Left ventricle myocardium inferior (tissue), 1 donor: Measurements from ENCODE around the gene PLEKHM2. TPM values are rescaled to one million over a fixed set of nuclear protein-coding genes. Genes with fewer than 3 reads are reported as not detected.

Source experiments
- DNase-seq: peaks from one replicate; pipeline ENCODE4 v3.0.0-alpha.2; 2020
- H3K27ac ChIP-seq: fragments of 200-600 bp; replicated peaks from 2 replicates; pipeline ENCODE4 v1.8.0; 2021
- H3K27me3 ChIP-seq: fragments of 200-600 bp; 2 replicates; pipeline ENCODE4 v1.8.0; 2021; ENCODE audit warnings: low read depth
- H3K36me3 ChIP-seq: fragments of 200-600 bp; 2 replicates; pipeline ENCODE4 v1.8.0; 2021
- H3K4me1 ChIP-seq: fragments of 200-600 bp; 2 replicates; pipeline ENCODE4 v1.8.0; 2021
- H3K4me3 ChIP-seq: fragments of 200-600 bp; 2 replicates; pipeline ENCODE4 v1.8.0; 2021; ENCODE audit warnings: mild to moderate bottlenecking, moderate library complexity
- H3K9me3 ChIP-seq: fragments of 200-600 bp; replicated peaks from 2 replicates; pipeline ENCODE4 v1.8.0; 2021
- intact Hi-C: fragments of 100-400 bp; cut with micrococcal nuclease; formaldehyde crosslinking; loops from one replicate; pipeline ENCODE4 v1.11.0; 2022
- total RNA-seq: library from RNA; stranded (reverse); fragmentation: NEBNext Ultra II Directional; extraction: Animal tissue kit (Norgen Biotek cat#: 25700); gene quantifications from one replicate; pipeline ENCODE4 v1.2.1, GENCODE V29; 2021
- TF ChIP-seq, protein P1 (sequence below): fragments of 200-600 bp; IDR thresholded peaks from 2 replicates; pipeline ENCODE4 v1.8.0; 2021; ENCODE audit warnings: antibody characterized with exemption, mild to moderate bottlenecking, borderline replicate concordance
- donor health status: DM: no; HTN: yes; CAD: no; lungs with severe emphysema.

PLEKHM2 gene
- total RNA-seq, 1 donor from 2014 or later, result 90.3 TPM

DNA sequence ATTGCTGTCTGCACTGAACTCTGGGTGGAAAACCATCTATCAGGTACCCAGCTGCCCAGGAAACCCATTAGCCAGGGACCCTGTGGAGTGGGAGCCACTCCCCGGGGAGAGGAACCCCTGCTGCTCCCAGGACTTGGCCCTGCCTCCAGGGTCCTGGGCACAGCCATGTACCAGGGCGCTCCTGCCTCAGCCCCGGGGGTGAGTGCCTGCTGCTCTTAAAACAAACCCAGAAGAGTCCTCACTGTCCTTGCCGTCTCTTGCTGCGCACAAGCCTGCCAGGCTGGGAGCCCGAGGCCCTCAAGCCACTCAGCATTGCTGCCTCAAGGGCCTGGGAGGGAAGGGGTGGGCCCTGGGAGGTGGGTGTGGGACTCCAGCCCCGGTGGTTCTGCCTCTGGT, 48.6 kb downstream of the PLEKHM2 start:
- H3K36me3 ChIP-seq, result peaks cover 73% of the 10 kb centered on the region
- no peaks in the 10 kb centered on the region for H3K27me3 ChIP-seq
- H3K27ac ChIP-seq, result no peak overlapping the region
- H3K4me1 ChIP-seq, result peaks cover 50% of the 10 kb centered on the region
- no peak overlapping the region for H3K4me3 ChIP-seq
- TF ChIP-seq, protein P1, sequence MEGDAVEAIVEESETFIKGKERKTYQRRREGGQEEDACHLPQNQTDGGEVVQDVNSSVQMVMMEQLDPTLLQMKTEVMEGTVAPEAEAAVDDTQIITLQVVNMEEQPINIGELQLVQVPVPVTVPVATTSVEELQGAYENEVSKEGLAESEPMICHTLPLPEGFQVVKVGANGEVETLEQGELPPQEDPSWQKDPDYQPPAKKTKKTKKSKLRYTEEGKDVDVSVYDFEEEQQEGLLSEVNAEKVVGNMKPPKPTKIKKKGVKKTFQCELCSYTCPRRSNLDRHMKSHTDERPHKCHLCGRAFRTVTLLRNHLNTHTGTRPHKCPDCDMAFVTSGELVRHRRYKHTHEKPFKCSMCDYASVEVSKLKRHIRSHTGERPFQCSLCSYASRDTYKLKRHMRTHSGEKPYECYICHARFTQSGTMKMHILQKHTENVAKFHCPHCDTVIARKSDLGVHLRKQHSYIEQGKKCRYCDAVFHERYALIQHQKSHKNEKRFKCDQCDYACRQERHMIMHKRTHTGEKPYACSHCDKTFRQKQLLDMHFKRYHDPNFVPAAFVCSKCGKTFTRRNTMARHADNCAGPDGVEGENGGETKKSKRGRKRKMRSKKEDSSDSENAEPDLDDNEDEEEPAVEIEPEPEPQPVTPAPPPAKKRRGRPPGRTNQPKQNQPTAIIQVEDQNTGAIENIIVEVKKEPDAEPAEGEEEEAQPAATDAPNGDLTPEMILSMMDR, result no peak
- intact Hi-C loops, result no loop called here
- no peak for DNase-seq
- no peaks in the 10 kb centered on the region for H3K9me3 ChIP-seq

DNA sequence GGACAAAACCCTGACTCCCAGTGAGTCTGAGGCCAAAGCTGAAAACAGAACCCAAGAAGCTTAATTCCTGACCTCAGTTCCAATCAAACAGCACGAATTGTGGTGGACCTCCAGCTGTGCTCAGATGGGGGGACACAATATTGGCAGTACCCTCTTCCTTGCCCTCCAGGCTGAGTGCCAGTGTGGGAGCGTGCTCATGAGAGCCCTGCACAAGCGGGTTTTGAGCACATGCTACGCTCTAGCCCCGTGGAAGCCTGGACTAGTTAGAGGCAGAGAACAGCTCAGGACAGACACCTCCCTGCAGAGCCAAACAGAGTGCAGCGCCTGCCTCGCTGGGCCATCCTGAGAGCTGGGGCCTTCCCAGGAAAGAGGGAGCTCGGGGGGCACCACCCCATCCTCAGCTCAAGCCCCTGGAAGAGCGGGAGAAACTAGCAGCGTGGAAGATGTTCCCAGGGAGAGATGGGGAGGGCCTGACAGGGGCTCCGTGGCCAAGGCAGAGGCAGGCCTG, 49.2 kb downstream of the PLEKHM2 start:
- Histone ChIP-seq H3K27me3 (no peaks in the 10 kb centered on the region), H3K36me3 (peaks cover 67% of the 10 kb centered on the region), H3K9me3 (no peaks in the 10 kb centered on the region), H3K27ac (no peak overlapping the region), H3K4me3 (no peak overlapping the region), H3K4me1 (peaks cover 50% of the 10 kb centered on the region)
- intact Hi-C loops, result no loop called here
- TF ChIP-seq, protein P1, result no peak
- no peak for DNase-seq

DNA sequence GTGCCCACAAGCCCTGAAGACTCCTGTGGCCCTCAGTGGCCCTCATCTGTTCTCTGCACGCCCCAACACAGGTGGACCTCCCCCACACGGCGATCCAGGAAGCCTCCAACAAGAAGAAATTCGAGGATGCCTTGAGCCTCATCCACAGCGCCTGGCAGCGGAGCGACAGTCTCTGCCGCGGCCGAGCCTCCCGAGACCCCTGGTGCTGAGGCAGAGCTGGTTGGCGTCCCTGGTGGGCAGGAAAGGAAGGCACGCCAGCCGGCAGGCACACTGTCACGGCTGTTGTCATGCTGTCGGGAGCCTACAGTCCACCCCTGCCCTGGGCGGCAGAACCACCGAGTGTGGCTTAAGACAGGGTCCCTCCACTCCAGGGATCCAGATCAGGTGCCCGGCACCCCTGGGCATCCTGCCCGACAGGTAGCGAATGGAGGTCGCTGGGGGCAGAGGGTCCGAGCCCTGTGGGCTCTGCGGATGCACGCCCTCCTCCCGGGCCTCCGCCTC, 49.7 kb downstream of the PLEKHM2 start:
- H3K4me3 ChIP-seq, result no peak overlapping the region
- peaks cover 62% of the 10 kb centered on the region for H3K36me3 ChIP-seq
- intact Hi-C loops, result no loop called here
- DNase-seq, result no peak
- no peaks in the 10 kb centered on the region for H3K27me3 ChIP-seq
- no peak overlapping the region for H3K27ac ChIP-seq
- TF ChIP-seq, protein P1, result no peak
- H3K4me1 ChIP-seq, result peaks cover 49% of the 10 kb centered on the region
- H3K9me3 ChIP-seq, result no peaks in the 10 kb centered on the region

DNA sequence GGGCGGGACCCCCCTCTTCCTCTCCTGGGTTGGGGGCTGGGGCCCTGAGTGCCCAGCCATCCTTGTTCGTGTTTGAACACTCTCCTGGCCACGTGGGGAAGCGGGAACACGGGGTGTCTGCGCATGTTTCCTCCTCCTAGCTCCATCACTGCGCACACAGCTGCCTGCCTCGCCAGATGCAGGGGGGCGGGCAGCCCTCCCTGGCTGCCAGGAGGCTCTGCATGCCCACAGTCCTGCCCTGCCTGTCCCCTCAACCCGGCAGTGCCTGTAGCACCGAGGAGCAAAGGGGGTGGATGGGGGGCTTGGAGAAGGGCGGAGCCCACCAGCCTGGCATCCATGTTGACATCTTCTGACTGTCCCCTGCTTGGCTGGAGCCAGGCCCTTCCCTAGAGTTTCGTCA, 50.2 kb downstream of the PLEKHM2 start:
- H3K27ac ChIP-seq, result peak overlapping the region; percentile 95
- no peaks in the 10 kb centered on the region for H3K9me3 ChIP-seq
- no peak for DNase-seq
- H3K4me3 ChIP-seq, result no peak overlapping the region
- peaks cover 57% of the 10 kb centered on the region for H3K36me3 ChIP-seq
- intact Hi-C loops, result no loop called here
- H3K27me3 ChIP-seq, result no peaks in the 10 kb centered on the region
- peaks cover 50% of the 10 kb centered on the region for H3K4me1 ChIP-seq
- TF ChIP-seq, protein P1, result no peak

- Histone ChIP-seq H3K4me3 (no peak overlapping the region), H3K27me3 (no peaks in the 10 kb centered on the region), H3K9me3 (no peaks in the 10 kb centered on the region), H3K36me3 (peaks cover 51% of the 10 kb centered on the region), H3K27ac (peak overlapping the region; percentile 95), H3K4me1 (peaks cover 53% of the 10 kb centered on the region)
- no peak for DNase-seq
- TF ChIP-seq, protein P1, result no peak
- intact Hi-C loops, result no loop called here
Measured at GRCh38 chr1:15734901-15735300, 50.8 kb downstream of the PLEKHM2 start.
